Uterus (tissue), 2 donors: ENCODE results near the gene PRSS56.

Source experiments
- CTCF ChIP-seq, 4 experiments: fragments of 200-600 bp in 2 of 4; fragments of 450-650 bp in 2 of 4; sonication (generic) in 2 of 4; IDR thresholded peaks; one replicate each; pipeline ENCODE4 v1.5.1; 2016 to 2019; ENCODE audit warnings: antibody characterized with exemption in 4 of 4, mild to moderate bottlenecking in 2 of 4, moderate library complexity in 1 of 4
- POLR2A ChIP-seq, 2 donors: fragments of 450-650 bp; IDR thresholded peaks; one replicate each; pipeline ENCODE4 v1.6.1; 2016; ENCODE audit warnings: antibody characterized with exemption in 2 of 2, mild to moderate bottlenecking in 1 of 2, moderate library complexity in 1 of 2

- no peak for TF ChIP-seq CTCF (IDR thresholded peaks at IDR 0.05)
- TF ChIP-seq POLR2A (IDR thresholded peaks at IDR 0.05): no peak
Observed at GRCh38 chr2:232523402-232523681, 3.2 kb downstream of the PRSS56 start.
